Stimulated activated CD4-positive, alpha-beta T cell treated with anti-CD3 and anti-CD28 coated beads, TNF-alpha, amount 100 ng/mL, for 1 hour (primary cell): ENCODE measurements around the gene PLCXD1.
"Not testable (repeated sequence)": the region's sequence is repeated elsewhere in the genome, so short reads cannot be mapped to it uniquely, and the experiment has no call there.

ENCODE experiments used
- DNase-seq, 3 donors: peaks; one replicate each; pipeline ENCODE4 v3.0.0-alpha.2; 2020; ENCODE audit warnings: low read depth in 3 of 3, low spot score in 1 of 3

PLCXD1 gene

GRCh38 chrX:349702-350101 lies 68.5 kb downstream of the PLCXD1 start:
- DNase-seq = no peak

GRCh38 chrX:350148-350533 lies 69.0 kb downstream of the PLCXD1 start:
- DNase-seq = no peak

- DNase-seq = no peak
These were observed 69.5 kb downstream of the PLCXD1 start for GRCh38 chrX:350534-351323.

- not testable (repeated sequence) for DNase-seq
These were observed 70.1 kb downstream of the PLCXD1 start for GRCh38 chrX:351324-351641.

- no peak for DNase-seq
These were observed 70.6 kb downstream of the PLCXD1 start for GRCh38 chrX:351736-352135.

GRCh38 chrX:352181-352580 lies 71.0 kb downstream of the PLCXD1 start:
- DNase-seq = no peak

- DNase-seq = no peak
These were observed 71.6 kb downstream of the PLCXD1 start for GRCh38 chrX:352582-353314.
